HG02884 (cell line): ENCODE data around the gene RAG2.
A peak's percentile ranks its signal among the peaks of the same experiment; 100 is the strongest.

Source experiments
- ATAC-seq: cut with Tn5 transposase; IDR thresholded peaks from one replicate; pipeline ENCODE4 v1.9.1; 2021; ENCODE audit warnings: mild to moderate bottlenecking, moderate library complexity; ENCODE audit not compliant: unreplicated experiment

The RAG2 gene

DNA sequence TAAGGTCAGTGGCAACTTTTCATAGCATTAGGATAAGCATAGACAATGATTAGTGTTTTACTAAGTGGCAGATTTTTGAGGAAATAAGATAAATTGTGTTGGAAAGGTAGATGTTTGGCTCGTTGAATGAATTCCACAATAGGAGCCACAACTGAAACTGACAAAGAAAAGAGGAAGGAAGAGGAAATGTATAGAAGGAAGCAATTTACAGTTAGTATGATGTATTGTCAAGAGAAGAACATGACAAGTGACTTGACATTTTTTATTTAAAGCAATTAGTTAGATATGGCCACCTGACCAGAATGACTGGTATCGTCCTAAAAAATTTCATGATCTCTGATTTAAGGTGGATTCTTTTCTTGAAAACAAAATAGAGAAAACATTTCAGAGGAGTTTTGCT is 3.1 kb upstream of the RAG2 start:
- no peak for ATAC-seq

DNA sequence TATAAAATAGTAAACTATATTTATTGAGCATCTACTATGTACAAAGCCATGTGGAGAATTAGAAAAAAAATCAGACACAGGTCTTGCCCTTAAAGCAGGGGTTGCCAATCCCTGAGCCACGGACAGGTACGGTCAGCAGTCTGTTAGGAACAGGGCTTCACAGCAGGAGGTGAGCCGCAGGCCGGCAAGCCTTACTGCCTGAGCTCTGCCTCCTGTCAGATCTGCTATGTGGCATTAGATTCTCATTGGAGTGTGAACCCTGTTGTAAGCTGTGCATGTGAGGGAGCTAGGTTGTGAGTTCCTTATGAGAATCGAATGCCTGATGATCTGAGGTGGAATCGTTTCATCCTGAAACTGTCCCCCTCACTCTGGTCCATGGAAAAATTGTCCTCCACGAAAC is 2.1 kb upstream of the RAG2 start:
- no peak for ATAC-seq

DNA sequence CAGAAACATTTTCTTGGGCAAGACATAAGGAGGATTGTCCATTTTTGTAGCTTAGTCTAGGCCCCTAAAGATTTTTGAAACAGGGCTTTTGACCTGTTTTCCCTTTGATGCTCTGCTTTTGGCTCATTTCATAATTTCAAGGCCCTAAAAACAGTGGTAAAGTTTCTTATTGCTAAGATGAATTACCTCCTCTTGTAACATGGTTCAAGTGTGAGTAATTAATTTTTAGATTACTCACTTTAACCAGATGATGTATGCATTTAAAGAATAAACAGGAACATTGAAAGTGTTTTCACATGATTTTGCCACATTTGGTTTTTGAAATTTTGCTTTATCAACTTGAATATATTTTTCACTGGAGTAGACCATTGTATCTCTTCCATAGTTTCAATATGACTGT is 1.2 kb downstream of the RAG2 start:
- ATAC-seq: no peak

DNA sequence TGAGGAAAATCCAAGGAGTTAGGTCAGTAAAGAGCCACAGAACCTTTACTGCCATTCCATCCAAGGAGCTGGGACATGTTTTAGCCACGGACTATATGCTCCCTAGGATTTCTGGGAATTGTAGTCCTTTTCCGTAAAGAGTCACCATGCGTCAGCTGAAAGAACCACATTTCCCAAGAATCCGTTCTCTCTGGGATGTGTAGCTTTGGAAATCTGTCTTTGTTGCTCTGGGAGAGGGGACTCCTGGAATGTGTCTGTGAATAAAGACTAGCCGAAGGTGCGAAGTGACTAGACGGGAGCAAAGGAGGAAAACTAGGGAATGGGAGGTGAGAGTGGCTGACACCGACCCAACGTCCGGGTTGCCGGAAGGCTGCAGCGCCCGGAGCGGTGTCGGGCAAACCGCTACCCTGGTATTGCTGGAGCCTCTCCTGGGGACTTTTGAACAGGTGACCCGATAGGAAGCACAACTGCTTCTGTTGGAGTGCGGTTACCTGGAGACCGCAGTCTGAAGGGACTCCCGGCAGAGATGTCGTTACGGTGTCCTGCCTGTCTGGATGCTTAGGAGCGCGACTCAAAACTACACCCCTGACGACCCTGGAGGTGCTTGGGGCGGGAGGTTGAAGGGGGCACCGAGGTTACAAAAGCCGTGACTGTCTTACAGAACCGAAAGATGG is 3.6 kb downstream of the RAG2 start, which contains the start of gene IFTAP:
TSS of gene IFTAP (plus strand) at position 187 of the 674 bp plus-strand sequence. CDS start 15,602 bp downstream, outside the sequence.
- peak; percentile 60 for ATAC-seq

DNA sequence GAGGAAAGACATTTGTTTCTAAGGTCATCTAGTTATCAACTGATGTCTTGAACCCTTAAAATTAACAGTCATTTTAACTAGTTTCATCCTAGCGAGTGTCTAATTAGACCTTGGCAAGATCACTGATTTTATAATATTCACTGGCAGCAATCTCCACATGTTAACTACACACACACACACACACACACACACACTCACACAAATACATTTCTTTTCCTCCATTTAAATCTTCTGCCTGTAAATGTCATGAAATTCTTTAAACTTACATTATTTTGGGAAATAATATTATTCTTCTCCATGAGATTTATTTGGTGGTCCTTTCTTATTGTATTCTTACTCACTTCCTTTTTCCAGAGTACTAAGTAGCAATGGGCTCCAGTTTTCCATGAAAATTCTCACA is 6.6 kb downstream of the RAG2 start:
- ATAC-seq: no peak

DNA sequence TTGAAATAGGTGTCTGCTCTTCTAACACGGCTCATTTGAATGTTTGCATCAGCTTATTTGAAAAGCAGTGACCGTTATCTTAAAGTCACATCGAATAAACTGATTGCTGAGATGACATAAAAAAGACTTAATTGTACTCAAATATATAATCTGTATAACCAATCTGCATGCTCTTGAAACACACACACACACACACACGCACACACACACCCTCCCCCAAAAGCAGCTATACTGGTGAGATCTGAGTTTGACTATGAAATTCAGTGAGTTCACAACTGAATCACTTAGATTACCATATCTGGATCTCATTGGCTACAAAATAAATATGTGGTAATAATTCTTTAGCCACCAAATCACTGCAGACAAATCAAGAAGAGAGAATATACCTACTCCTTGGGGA is 7.5 kb downstream of the RAG2 start:
- ATAC-seq: no peak

DNA sequence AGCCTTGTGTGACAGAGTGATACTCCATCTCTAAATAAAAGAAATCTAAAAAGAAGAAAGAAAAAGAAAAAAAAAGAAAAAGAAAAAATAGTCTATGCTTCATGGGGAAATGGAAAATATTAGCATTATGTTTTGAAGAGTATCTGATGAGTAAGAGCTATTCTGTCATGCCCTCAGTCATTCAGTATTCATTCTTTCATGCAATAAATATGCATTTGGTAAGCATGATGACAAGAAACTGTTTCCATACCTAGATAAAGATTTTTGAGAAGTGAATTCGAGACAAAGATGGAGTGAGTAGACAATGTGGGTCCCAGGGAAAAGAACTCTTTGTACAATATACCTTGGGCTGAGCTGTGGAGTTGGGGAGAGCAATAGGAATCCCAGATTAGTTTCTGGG is 9.9 kb downstream of the RAG2 start:
- ATAC-seq: no peak

DNA sequence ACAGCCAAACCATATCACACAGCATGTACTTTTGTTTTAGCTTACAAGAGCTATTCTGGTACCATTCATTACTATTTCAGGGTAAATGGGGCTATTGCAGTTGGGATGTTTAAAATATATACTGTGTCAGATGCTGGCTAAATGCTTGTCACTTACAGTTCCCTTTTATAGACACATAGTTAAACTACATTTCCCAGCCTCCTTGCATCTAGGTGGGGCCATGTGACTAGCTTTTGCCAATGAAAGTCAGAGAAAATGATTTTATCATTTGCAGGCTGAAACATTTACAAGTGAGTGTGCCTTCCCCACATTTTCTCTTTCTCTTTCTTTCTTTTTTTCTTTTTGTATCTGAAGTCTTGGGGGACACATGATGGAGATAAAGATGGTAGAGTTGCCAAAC is 11.5 kb downstream of the RAG2 start:
- ATAC-seq: peak; percentile 68

DNA sequence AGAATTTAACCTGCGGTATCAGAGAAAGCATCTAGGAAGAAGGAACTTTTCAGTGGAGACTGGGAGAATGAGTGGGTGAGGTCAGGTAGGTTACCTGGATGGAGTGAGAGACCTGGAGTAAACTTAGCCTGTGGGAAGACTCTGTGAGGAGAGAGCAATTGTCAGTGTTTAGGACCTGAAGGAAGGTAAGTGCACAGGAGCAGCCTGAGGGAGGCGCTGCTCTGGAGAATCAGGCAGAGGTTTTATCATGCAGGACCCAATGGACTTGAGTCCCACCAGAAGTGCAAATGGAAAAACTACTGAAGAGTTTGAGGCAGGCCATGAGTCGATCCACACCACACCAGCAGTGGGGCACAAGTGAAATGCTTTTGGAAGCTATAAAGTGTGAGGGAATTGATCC is 14.4 kb downstream of the RAG2 start:
- no peak for ATAC-seq

DNA sequence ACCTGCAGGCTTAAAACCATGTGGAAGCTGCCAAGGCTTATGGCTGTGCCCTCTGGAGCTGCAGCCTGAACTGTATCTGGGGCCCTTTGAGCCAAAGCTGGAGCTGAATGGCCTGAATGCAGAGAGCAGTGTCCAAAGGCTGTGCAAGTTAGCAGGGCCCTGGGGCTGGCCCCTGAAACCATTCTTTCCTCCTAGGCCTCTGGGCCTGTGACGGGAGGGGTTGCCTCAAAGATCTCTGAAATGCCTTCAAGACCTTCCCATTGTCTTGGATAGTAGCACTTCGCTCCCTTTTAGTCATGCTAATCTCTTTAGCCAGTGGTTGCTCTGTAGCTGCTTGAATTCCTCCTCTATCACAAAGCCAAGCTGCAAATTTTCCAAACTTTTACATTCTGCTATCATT is 16.5 kb downstream of the RAG2 start:
- no peak for ATAC-seq

DNA sequence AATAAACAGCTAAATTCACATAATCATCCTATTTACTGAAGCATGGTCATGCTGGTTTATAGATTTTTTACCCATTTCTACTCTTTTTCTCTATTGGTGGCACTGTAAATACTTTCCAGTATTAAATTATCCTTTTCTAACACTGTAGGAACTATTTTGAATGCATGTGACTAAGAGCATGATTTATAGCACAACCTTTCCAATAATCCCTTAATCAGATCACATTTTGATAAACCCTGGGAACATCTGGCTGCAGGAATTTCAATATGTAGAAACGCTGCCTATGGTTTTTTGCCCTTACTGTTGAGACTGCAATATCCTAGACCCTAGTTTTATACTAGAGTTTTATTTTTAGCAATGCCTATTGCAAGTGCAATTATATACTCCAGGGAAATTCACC is 19.6 kb downstream of the RAG2 start:
- ATAC-seq: no peak

DNA sequence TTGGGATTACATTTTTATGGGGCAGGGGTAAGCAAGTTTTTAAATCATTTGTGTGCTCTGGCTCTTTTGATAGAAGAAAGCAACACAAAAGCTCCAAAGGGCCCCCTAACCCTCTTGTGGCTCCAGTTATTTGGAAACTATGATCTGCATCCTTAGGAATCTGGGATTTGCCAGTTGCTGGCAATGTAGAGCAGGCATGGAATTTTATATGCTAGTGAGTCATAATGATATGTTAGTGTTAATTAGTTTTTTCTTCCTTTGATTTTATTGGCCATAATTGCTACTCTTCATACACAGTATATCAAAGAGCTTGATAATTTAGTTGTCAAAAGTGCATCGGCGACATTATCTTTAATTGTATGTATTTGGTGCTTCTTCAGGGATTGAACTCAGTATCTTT is 20.2 kb downstream of the RAG2 start:
- ATAC-seq: no peak

DNA sequence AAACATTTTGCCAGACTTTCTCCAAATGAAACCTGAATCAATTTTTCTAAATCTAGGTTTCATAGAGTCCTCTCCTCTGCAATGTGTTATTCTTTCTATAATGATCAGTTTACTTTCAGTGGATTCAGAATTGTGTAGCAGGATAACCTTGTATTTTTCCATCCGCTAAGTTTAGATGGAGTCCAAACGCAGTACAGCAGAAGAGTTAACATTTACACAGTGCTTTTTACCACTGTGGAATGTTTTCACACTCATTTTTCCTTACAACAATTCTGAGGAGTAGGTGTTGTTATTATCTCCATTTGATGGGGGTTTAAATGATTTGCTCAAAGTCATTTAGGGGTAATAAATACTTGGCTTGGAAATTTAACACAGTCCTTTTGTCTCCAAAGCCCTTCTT is 20.7 kb downstream of the RAG2 start:
- no peak for ATAC-seq

DNA sequence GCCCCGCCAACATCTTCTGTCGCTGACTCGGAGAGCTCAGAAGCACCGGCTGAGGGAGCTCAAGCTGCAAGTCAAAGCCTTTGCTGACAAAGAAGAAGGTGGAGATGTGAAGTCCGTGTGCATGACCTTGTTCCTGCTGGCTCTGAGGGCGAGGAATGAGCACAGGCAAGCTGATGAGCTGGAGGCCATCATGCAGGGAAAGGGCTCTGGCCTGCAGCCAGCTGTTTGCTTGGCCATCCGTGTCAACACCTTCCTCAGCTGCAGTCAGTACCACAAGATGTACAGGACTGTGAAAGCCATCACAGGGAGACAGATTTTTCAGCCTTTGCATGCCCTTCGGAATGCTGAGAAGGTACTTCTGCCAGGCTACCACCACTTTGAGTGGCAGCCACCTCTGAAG is 23.6 kb downstream of the RAG2 start:
- no peak for ATAC-seq

DNA sequence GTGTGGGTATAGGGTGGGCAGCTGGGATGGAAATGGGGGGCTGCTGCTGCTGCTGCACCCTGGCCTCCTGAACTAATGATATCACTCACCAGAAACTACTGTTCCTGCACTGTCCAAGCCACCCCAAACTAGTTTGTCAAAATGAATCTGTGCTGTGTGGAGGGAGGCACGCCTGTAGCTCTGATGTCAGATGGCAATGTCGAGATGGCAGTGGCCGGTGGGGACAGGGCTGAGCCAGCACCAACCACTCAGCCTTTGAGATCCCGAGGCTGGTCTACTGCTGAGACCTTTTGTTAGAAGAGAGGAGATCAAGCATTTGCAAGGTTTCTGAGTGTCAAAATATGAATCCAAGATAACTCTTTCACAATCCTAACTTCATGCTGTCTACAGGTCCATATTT is 28.9 kb downstream of the RAG2 start:
- ATAC-seq: no peak

DNA sequence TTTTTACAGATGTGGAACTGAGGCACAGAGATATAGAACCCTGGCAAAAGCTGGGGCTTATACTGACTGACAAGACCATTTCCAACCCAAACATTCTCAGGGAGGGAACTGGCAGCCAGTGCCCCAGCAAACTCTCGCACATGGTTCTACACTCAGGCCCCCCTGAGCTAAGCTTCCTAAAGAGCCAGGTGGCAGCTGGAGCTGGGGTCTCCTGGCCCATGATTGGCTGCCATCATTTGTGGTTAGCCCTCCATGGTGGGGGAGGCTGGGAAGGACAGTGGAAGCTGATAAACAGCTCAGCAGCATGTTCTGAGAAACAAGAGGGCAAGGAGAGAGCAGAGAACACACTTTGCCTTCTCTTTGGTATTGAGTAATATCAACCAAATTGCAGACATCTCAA is 30.3 kb downstream of the RAG2 start, which contains the start of gene RAG1:
TSS of gene RAG1 (plus strand) at position 314 of the 400 bp plus-strand sequence. CDS start 5,298 bp downstream, outside the sequence.
- ATAC-seq: no peak

DNA sequence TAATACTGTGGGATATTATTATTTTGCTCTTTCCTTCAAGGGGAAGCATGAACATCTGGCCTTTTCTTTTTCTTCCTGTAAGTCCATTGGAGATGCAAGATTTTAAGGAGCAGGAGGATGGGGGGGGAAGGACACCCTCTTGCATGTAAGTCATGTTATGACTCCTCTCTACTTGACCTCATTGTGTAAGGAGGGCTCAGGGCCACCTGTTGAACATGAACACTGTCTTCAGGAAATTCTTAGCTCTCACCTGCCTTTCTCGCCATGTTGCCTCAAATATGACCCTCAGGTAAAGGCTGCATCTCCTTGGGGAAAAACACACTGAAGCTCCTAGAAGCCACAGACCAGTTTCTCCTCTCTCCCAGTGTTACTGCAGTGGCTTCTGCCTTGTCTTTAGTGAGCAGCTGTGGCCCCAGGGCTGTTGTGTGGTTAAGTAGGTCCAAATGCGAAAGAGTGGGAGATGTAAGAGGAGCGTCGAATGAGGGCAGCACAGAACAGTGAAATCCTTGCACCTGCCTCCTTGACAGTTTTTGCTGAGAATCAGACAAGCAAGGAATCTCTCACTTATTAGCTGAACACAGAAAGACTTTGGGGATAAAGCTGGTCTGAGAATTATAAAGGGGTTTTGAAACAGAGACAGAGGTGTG is 31.5 kb downstream of the RAG2 start:
- ATAC-seq: no peak

DNA sequence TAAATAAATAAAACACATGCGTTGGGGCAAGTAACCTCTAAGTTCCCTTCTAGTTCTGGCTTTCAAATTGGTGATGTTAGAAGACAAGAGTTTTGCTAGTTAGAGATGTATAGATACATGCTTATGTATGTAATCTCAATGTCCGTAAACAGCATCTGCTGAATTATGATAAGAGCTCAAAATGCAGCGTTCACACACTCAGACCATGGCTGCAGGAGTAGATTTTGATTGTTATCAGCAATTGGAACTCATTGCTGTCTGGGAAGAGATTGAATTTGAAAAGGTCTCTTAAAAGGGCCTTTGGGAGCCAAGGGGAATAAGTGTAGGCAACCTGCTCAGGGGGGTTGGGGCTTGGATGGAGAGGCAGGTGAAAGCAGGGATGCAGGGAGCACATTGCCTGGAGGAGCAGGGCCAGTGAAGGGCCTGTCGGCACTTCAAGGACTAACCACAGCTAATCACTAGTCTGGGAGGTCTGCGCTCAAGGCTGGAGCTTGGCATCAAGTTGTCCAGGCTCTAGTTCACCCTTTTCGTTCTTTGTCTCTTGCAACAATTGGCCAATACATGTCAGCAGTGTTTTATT is 32.9 kb downstream of the RAG2 start:
- ATAC-seq: no peak

DNA sequence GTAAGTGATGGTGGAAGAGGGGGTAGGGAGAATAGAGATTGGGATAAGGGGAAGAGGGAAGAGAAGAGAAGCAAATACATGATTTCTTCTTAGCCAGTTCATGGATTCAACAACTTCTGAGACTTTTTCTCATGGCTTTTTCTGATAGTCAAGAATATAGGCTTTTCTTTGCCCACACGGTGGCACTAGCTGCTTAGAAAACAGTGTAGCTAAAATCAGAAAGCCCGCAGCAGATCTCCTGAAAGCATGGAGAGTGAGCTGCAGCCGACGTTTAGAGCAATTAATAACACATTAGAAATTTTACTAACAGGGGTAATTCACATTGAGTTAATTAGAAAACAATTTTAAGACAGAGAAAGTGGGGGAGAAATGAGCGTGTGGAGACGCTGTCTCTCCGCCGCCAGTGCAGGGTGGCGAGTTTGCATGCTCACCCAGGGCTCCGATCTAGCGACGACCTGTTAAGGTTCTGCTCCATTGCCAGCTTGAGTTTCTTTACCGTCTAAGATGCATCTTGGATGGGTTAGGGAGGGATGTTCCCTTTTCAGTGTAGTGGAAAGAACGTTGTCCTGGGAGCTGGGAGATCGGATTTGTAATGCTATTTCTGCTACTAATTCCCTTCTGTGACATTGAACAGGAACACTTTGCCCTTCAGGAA is 33.5 kb downstream of the RAG2 start:
- peak; percentile 68 for ATAC-seq

DNA sequence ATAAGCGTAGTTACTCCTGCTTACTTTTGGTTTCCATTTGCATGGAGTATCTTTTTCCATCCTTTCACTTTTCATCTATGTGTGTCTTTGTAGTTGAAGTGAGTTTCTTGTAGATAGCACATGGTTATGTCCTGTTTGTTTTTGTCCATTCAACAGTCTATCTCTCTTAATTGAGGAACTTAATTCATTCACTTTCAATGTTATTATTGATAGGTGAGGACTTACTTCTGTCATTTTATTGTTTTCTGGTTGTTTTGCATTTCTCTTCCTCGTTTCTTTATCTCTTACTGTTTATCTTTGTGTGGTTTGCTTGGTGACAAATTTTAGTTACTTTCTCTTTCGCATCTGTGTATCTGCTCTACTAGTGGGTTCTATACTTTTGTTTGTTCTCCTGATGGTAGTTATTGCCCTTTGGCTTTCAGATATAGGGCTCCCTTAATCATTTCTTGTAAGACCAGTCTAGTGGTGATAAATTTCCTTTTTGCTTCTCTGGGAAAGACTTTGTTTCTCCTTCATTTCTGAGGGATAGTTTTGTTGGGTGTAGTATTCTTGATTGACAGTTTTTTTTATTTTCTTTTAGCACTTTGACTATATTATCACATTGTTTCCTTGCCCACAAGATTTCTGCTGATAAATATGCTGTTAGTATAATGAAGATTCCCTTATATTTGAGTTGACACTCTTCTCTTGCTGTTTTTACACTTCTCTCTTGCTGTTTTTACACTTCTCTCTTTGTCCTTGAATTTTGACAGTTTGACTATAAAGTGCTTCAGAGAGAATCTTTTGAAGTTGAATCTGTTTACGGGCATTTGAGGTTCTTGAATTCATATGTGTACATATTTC is 39.2 kb downstream of the RAG2 start:
- ATAC-seq: peak; percentile 97

DNA sequence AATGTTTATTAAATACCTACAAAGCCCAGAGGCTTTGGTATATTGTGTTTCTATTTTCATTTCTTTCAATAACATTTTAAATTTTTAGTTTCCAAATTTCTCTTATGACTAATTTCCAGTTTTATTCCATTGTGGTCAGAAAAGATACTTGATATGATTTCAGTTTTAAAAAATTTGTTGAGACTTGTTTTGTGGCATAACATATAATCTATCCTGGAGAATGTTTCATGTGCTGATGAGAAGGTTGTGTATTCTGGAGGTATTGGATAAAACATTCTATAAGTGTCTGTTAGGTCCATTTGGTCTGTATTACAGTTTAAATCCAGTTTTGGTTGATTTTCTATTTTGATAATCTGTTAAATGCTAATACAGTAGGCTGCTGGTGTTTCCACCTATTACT is 40.0 kb downstream of the RAG2 start:
- no peak for ATAC-seq
